ENCODE data around the gene SLC2A3. TPM values are rescaled to one million over a fixed set of nuclear protein-coding genes. Genes with fewer than 3 reads are reported as not detected.

The SLC2A3 gene
- total and polyA plus RNA-seq, 12 donors, result 7.2 to 52.4 (median 23.0) TPM

- TF ChIP-seq POLR2A (IDR thresholded peaks at IDR 0.05) (no peak), CTCF (IDR thresholded peaks at IDR 0.05) (no peak)
- Histone ChIP-seq H3K9me3 (replicated peaks in 1 of 3) (no peaks in the 10 kb centered on the region), H3K36me3 (replicated peaks in 1 of 2) (no peaks in the 10 kb centered on the region), H3K27me3 (no peaks in the 10 kb centered on the region), H3K4me1 (replicated peaks in 1 of 2) (no peaks in the 10 kb centered on the region), H3K4me3 (no peak overlapping the region), H3K27ac (no peak overlapping the region)
- no peak for DNase-seq
- intact Hi-C loops (cut with DNase I), result no loop called here
- WGBS, 4 donors, result 77 to 86% (median 79%) methylated on average over 8 of the region's 8 CpGs
These were observed 58.6 kb downstream of the SLC2A3 start for GRCh38 chr12:7877420-7877819.

- intact Hi-C loops (cut with DNase I), result no loop called here
- peak within 1 kb of the TSS in 1 of 5 donors; percentile 12 for H3K27ac ChIP-seq
- TF ChIP-seq POLR2A (IDR thresholded peaks at IDR 0.05), result no peak
- TF ChIP-seq CTCF (IDR thresholded peaks at IDR 0.05), result no peak
- WGBS, 4 donors, result 26 to 49% (median 40%) methylated on average over 16 to 65 of the region's 65 CpGs
- no peak for DNase-seq
- peak within 1 kb of the TSS in 2 of 4 donors; percentile 26 to 35 for H3K4me3 ChIP-seq
- no peaks in the 10 kb centered on the region for H3K36me3 ChIP-seq (replicated peaks in 1 of 2)
- H3K27me3 ChIP-seq, result no peaks in the 10 kb centered on the region
- H3K9me3 ChIP-seq (replicated peaks in 1 of 3), result no peaks in the 10 kb centered on the region
- H3K4me1 ChIP-seq (replicated peaks in 1 of 2), result no peaks in the 10 kb centered on the region
These were observed 63.2 kb downstream of the SLC2A3 start, which contains the start of gene SLC2A14 for GRCh38 chr12:7872566-7873319. Gene SLC2A14, minus strand, starts transcription at chr12:7872915. Its CDS starts 3,035 bp downstream, at chr12:7869880.

- Histone ChIP-seq H3K36me3 (replicated peaks in 1 of 2) (no peaks in the 10 kb centered on the region), H3K27me3 (no peaks in the 10 kb centered on the region), H3K4me1 (replicated peaks in 1 of 2) (no peaks in the 10 kb centered on the region), H3K4me3 (no peak overlapping the region), H3K27ac (no peak overlapping the region), H3K9me3 (replicated peaks in 1 of 3) (no peaks in the 10 kb centered on the region)
- intact Hi-C loops (cut with DNase I), result no loop called here
- WGBS, 4 donors, result 20 to 48% (median 38%) methylated on average over 3 of the region's 3 CpGs
- no peak for TF ChIP-seq POLR2A (IDR thresholded peaks at IDR 0.05)
- TF ChIP-seq CTCF (IDR thresholded peaks at IDR 0.05), result no peak
- no peak for DNase-seq
These were observed 65.7 kb downstream of the SLC2A3 start for GRCh38 chr12:7870335-7870734.

Small RNA genes lying within 50 kb of the gene (small RNA-seq; reads per million reads assigned to genes)
- gene RF00019, result 0 reads per million in 2 donors

Other genes starting within 250 kb of the SLC2A3 start
- gene GDF3, start 240.4 kb downstream of the SLC2A3 start, total RNA-seq, result 1 to 10 TPM in 2 of 9 donors, under 1 TPM in 6, not detected in 1; 0.11 to 1.6 (median 0.65) TPM
- gene GDF3, start 240.4 kb downstream of the SLC2A3 start, polyA plus RNA-seq, result 1 to 10 TPM in 2 of 3 donors, under 1 TPM in 1; 0.16 to 2.9 (median 1.8) TPM
- not detected for gene DPPA3, start 224.8 kb downstream of the SLC2A3 start, total RNA-seq
- not detected for gene DPPA3, start 224.8 kb downstream of the SLC2A3 start, polyA plus RNA-seq
- not detected for gene CLEC4C, start 188.8 kb downstream of the SLC2A3 start, total RNA-seq
- not detected for gene CLEC4C, start 188.8 kb downstream of the SLC2A3 start, polyA plus RNA-seq
- gene NANOGNB, start 171.0 kb downstream of the SLC2A3 start, total RNA-seq, result not detected
- gene NANOGNB, start 171.0 kb downstream of the SLC2A3 start, polyA plus RNA-seq, result not detected
- under 1 TPM in 6 of 9 donors, not detected in 3; 0.21 to 0.91 (median 0.87) TPM for gene NANOG, start 146.8 kb downstream of the SLC2A3 start, total RNA-seq
- gene NANOG, start 146.8 kb downstream of the SLC2A3 start, polyA plus RNA-seq, result under 1 TPM in 2 of 3 donors, not detected in 1; 0.08 to 0.13 TPM
- 10 to 100 TPM in 2 of 9 donors, 1 to 10 TPM in 7; 2.1 to 58.8 (median 6.3) TPM for gene SLC2A14, start 63.3 kb downstream of the SLC2A3 start, total RNA-seq
- 10 to 100 TPM in 2 of 3 donors, 1 to 10 TPM in 1; 6.5 to 18.6 (median 11.3) TPM for gene SLC2A14, start 63.3 kb downstream of the SLC2A3 start, polyA plus RNA-seq
- gene FOXJ2, start 96.5 kb upstream of the SLC2A3 start, total RNA-seq, result 10 to 100 TPM in 7 of 9 donors, 1 to 10 TPM in 2; 8.6 to 20.8 (median 14.4) TPM
- 10 to 100 TPM in 2 of 3 donors, 1 to 10 TPM in 1; 7.1 to 13.8 (median 11.7) TPM for gene FOXJ2, start 96.5 kb upstream of the SLC2A3 start, polyA plus RNA-seq
- gene C3AR1, start 130.2 kb upstream of the SLC2A3 start, total RNA-seq, result 10 to 100 TPM in 7 of 9 donors, 1 to 10 TPM in 2; 3.3 to 40.3 (median 25.9) TPM
- gene C3AR1, start 130.2 kb upstream of the SLC2A3 start, polyA plus RNA-seq, result 10 to 100 TPM in 1 of 3 donors, 1 to 10 TPM in 2; 5.9 to 15.7 (median 9.3) TPM
- 10 to 100 TPM; 24.4 to 99.9 (median 56.6) TPM for gene NECAP1, start 146.1 kb upstream of the SLC2A3 start, total RNA-seq
- gene NECAP1, start 146.1 kb upstream of the SLC2A3 start, polyA plus RNA-seq, result 10 to 100 TPM; 13.5 to 81.1 (median 22.3) TPM
- gene CLEC4A, start 187.4 kb upstream of the SLC2A3 start, total RNA-seq, result 1 to 10 TPM in 8 of 9 donors, not detected in 1; 1.0 to 8.4 (median 1.7) TPM
- 1 to 10 TPM in 2 of 3 donors, under 1 TPM in 1; 0.24 to 3.7 (median 2.1) TPM for gene CLEC4A, start 187.4 kb upstream of the SLC2A3 start, polyA plus RNA-seq
- not detected for gene ZNF705A, start 220.8 kb upstream of the SLC2A3 start, total RNA-seq
- gene ZNF705A, start 220.8 kb upstream of the SLC2A3 start, polyA plus RNA-seq, result not detected